RCC 7860 (cell line): ENCODE results near the gene NEK6.

Experiments
- DNase-seq: peaks from one replicate; pipeline ENCODE4 v3.0.0-alpha.2; 2015; ENCODE audit warnings: low spot score
- FAIRE-seq: peaks from 2 replicates; lab custom pipeline; 2012; peaks lifted over from hg19 to GRCh38; lab: Jason Lieb, UNC

Gene NEK6

DNA sequence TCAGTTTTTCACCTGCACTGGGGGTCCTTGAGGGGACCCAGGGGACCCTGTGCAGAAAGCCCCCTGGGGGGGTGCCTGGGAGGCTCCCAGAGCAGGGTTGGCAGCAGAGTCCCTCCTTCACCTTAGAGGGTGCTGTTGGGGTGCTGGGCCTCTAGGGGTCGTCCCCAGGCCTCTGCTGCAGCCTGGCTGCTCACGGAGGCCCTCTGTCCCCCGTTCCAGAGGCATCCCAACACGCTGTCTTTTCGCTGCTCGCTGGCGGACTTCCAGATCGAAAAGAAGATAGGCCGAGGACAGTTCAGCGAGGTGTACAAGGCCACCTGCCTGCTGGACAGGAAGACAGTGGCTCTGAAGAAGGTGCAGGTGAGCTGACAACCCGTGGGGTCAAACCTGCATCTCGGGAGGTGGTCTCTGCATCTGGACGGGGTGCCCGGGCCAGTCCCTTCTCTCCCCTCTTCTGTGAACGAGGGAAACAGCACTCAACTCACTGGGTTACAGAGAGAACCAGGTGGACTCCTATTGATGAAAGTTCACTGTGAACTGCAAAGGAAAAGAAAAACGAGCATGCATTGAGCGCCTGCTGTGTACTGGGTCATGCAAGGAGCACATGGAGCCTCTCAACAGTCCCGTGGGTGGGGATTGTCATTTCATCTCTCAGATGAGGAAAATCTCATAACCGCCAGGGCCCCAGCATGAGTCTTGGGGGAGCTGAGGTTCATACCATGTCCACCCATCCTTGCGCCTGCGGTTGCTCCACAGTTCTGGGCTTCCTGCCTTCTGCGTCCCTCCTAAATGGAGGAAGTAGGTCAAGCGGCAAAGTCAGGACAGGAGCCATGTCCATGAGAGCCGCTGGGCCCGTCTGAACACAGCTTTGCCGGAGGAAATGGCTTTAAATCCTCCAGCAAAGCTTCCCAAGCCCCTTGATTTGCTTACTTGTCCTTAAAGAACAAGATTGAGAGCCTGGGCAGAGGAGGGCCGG is 54.8 kb downstream of the NEK6 start:
- DNase-seq (no peak), FAIRE-seq (no peak)

DNA sequence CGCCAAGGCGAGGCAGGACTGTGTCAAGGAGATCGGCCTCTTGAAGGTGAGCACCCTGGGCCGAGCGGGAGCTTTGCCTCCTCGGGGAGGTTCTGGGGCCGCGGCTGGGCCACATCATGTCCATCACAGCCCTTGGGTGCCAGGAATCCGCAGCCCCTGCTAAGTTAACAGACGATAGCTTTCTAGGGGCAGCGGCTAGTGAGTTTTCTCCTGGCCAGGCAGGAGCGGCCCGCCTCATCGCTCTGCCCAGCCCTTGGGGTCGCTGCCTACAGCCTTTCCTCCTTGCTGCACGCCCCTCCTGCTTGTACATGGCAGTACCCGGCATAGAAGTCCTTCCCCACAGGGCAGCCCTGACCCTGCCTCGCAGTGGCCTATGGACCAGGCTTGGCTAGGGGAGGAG is 56.2 kb downstream of the NEK6 start:
- DNase-seq (no peak), FAIRE-seq (no peak)

DNA sequence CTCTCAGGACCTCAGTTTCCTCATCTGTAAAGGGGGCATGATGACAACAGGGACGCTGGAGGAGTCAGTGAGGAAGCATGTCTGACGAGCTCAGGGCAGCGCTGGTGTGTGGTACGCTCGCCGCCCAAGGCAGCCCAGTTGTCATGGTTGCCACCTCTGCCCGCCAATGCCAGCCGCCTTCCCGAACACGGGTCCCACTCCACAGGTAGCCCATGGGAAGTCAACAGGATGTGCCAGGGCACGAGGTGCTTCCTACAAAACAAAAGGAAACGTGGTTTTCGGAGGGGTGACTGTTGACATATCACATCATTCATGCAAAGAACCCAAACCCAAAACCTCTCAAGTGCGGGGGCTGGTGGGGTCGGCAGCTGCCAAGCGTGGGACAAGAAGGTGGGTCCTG is 58.1 kb downstream of the NEK6 start:
- no peak for FAIRE-seq
- DNase-seq = no peak

DNA sequence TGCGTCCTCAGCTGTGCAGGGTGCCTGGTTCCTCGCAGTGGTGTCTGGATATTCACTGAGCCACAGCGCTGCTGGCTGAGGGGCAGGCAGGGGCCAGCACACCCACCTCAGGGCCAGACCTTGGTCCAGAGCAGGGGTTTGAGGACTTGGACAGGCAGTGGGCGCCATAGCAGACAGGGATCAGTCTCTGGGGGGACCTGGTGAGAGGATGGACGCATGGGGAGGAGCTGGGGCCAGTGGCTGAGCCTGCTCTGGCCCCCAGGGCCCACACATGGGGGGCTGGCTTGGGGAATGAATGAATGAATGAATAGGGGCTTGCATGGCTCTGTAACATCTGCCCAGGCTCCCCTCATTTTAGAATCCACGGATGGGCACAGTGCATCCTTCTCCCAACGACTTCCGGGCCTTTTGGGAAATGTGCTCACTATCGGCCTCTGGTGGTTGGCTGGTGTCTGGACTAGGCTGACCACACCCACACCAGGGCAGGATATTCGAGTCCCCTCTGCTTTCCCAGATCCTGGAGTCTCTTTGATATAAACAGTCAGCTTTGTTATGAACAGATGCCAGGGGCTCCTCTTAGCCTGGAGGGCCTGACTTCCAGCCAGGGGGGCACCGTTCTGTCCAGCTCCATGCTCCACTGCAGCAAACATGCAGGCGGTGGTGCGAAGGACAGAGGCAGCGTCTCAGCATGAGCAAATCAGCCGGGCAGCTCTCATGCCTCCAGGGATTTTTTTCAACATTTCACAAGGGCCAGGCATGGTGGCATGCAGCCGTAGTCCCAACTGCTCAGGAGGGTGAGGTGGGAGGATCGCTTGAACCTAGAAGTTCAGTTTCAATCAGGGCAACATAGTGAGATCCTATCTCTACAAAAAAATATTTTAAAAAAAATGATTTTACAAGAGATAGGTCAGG is 62.6 kb downstream of the NEK6 start:
- peak; percentile 42 for DNase-seq
- FAIRE-seq = no peak

DNA sequence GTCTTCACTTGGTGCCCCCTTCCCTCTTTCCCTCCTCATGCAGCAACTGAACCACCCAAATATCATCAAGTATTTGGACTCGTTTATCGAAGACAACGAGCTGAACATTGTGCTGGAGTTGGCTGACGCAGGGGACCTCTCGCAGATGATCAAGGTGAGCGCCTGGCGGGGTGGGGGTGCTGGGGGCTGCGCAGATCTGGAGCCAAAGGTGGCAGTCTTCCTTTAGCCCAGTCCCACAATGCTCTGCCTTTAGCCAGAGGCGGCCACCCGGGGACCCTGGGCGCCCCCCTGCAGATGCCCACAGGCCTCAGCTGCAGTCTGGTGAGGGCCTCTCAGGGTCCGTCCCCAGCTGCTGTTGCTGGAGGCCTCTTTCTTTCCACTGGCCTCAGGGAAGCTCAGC is 63.7 kb downstream of the NEK6 start:
- no peak for DNase-seq
- no peak for FAIRE-seq

DNA sequence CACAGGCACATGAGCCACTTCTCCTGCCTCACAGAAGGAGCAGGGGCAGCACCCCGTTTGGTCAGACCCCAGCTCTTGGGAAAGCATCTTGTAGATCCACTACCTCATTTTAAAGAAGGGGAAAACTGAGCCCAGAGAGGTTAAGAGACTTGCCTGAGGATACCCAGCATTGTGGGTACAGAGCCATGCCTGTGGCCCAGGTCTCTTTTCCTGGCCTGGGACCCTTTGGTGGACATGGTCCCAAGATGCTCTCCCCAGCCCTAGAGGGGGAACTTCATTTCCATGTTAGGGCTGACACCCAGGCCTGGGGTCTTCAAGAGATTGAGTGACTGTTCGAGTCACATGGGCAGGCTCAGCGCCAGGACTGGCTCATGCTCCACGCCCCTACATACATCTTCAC is 64.2 kb downstream of the NEK6 start:
- FAIRE-seq = no peak
- no peak for DNase-seq

DNA sequence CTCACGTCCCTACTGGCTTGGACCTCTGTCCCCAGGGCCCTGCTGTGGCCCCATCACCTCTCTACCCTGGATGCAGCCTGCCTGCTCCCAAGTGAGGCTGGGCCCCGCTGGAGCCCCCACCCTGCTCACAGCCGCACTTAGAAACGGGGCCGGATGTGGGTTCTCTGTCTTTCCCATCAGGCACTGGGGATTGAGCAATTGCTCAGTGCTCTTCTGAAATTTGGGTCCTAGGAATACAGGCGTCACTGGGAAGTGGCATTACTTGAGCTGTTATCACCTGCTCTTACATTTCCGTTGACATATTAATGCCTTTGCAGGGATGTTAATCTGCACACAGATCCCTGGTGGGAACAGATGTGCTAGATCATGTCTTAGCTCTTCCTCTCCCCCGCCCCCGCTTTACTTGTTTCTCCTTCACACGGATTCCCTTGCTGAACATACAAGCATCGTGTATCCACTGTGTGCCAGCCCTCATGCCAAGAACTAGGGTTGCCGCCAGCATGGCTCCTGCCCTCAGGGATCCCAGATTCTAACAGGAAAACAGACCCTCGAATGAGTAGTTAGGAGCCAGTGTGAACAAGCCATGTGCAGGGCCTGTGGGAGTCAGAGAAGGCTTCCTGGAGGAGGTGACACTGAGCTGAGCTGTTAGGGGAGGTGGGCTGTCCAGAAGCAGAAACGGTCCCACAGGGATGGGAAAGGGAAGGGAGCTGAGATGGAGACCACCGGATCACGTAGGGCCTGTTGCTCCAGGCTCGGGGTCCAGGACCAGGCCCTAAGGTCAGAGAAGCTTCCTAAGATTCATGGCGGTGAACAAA is 65.1 kb downstream of the NEK6 start:
- DNase-seq (no peak), FAIRE-seq (no peak)

DNA sequence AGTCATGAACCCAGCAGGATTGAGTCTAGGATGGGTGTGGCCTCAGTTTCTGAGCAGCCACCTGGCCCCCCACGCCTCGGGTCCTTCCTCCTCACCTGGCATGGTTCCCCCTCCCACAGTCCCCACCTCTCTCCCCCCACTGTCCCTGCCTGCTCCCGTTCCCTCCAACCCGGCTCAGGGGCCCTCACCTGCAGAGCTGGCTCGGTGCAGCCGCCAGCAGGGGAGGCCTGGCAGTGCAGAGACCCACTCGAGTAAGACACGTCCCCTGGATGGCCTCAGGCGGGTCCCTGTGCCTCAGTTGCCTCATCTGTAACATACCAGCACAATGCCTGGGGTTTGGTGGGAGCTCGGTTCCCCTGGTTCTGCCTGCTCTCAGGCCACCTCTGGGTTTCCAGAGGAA is 66.2 kb downstream of the NEK6 start:
- FAIRE-seq = no peak
- no peak for DNase-seq

DNA sequence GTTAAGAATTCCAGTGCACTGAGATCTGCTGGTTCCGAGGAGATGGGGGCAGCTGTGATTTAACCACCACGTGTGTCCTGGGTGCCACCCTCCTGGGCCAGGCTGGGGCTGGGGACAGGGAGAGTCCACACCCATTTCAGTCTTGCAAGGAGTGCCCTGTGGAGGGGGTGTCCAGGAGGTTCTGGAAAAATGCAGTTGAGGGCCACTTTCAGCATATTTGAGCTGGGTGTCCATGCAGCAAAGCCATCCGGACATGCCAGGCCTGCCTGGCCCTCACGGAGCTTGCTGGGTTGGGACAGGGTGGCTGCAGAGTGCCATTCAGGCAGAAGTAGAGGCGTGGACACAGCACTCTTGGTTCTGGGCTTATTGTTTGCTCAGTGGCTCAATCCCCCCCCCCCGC is 68.1 kb downstream of the NEK6 start:
- FAIRE-seq (no peak), DNase-seq (no peak)

DNA sequence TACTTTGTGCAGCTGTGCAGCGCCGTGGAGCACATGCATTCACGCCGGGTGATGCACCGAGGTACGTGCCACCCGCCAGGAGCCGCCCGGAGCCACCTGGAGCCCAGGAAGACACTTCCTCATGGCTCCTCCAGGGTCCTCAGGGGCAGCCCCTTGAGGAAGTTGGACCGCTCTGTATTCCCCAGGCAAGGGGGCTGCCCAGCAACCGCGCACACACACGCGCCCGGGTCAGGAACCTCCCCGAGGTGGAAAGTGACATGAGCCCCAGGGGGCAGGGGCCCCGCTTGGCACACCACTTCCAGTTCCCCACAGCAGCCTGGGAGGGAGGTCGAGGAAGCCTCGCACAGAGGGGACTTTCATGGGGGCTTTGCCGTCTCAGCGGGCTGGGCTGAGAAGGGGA is 68.6 kb downstream of the NEK6 start:
- FAIRE-seq (no peak), DNase-seq (no peak)

DNA sequence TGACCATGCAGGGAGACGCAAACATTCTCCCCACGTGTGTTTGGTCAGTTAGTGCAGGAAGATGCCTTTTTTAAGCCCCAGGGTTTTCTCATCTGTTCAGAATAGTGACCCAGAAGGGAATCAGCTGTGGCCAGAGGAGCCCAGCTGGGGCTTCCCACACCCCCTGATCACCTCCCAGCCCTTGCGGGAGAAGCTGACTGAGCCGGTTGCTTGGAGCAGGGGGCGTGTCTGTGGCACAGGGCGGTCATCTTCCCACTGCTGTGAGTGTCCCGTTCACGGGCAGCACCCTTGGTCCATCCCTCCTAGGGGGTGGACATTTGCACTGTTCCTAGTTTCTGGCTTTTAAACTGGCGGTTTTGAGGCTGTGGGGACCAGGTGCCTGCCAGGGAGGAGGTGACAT is 69.7 kb downstream of the NEK6 start:
- no peak for FAIRE-seq
- no peak for DNase-seq

DNA sequence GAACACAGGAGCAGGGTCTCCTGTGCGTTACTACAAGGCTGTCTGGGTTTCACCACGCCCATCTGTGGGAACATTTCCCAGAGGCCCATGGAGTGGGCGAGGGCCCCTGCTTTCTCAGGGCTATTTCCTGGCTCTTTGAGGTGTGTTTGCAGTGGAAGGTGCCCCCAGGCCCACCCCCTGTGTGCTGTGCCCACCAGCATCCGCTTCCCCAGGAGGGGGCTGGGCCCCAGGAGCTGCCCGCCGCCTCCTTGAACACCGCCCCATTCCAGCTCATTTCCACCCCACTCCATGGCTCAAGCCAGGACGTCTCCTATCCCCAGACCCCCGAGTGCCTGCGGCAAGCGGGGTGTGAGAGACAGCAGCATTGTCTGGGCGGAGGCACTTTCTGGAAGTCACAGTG is 70.5 kb downstream of the NEK6 start:
- DNase-seq (no peak), FAIRE-seq (no peak)

DNA sequence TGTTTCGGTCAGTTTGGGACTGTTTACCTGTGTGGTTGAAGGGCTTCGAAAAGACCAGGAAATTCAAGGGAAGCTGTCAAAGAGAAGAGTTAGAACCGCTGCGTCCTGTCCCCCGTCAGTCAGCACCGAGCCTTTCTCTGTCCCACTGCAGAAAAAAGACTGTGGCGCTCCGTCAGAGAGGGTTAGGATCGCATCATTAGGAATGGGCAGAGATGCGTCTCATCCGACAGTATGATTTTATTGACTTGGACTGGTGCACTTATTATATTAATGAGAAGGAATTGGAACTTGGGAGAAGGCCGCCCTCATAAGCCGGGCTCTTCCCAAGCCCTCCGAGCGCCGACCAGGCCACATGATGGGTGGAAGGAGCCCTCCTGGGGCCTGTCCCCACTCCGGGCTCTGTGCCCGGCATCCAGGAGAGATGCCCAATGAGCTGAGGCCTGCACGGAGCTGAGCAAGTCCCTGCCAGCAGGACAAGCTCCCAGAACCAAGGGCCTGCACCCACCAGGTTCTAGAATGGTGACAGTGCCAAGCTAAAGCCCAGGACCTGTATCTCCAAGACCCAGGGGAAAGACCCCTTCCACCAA is 71.5 kb downstream of the NEK6 start:
- no peak for FAIRE-seq
- no peak for DNase-seq

DNA sequence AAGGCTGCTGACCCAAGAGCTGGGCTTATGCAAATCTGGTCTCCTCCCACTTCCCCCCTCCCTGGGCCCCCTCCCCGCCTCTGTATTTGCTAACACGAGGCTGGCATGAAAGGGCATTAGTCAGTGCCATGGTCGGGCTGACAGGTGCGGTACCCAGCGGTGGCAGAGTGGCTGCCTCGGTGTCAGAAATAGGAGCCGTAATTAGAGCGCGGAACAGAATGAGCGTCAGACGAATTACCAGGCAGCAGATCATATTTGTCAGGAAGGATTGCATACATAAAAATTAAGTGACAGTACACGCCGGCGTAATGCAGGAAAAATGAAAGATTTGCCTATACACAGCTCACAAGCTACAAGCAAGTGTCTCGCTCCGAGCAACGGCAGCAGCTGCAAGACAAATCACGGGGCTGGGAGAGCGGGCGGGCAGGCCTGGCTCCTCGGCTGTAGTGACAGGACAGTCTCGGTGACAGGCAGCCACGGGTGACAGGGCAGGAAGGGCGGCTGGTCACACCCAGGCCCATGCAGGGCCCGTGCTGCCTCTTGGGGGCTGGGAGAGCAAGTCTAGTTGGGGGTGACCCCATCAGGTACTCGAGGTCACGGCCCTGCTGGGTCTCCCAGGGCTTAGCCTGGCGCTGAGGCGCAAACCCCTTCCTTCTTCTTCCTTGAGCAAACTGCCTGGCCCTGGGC is 72.4 kb downstream of the NEK6 start:
- DNase-seq (no peak), FAIRE-seq (no peak)

DNA sequence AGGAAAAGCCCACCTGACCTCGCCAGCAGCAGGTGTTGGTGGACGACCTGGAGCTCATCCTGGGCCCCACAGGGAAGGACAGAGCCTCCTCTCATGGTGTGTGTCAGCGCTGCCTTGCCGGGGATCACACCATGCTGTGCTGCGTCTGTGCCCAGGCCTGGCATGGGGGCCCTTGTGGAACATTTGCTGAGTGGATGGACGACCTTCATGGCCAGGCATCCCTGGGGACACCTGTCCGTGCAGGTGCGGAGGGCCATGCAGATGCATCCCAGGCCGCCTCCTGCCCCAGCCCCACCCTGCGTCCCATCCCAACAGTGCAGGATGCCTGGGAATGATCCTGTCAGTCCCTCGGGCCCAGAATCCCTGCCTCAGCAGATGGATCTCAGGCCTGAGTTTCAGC is 73.8 kb downstream of the NEK6 start:
- DNase-seq (no peak), FAIRE-seq (no peak)

DNA sequence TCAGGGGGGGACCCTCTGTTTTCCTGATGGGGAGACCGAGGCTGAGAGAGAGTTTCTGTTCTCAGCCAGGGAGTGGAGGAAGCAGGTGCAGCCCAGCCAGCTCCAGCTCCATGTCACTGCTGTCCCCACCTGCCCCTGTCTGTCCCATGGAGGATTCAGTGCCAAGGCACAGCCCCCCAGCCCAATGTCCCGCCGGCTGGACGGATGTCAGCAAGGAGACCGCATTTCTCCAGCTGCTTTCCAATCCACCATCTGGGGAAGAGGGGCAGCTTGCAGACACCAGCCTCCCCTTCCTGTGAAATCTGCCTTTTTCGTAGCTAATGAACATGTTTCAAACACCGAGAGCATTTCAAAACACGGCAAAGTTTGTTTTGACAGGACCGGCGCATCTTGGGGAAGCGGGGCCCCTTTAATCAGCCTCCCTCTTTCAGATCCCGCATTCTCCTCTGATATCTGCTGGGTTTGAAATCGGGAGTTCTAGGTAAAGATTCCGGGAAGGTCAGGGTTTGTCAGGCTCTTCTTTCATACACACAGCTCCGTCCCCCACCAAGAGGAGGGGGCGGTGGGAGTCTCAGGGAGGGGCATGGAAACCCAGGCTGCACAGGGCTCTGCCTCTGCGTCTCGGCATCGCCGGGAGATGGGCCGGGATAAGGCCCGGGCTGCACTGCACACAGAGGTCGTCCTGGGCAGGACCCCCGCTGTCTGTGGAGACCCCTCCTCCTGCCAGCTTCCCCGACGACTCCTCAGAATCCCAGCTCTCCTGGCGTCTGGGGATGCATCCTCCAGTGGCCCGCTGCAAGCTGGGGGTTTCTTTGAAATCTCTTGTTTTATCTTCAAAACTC is 74.8 kb downstream of the NEK6 start:
- no peak for FAIRE-seq

DNA sequence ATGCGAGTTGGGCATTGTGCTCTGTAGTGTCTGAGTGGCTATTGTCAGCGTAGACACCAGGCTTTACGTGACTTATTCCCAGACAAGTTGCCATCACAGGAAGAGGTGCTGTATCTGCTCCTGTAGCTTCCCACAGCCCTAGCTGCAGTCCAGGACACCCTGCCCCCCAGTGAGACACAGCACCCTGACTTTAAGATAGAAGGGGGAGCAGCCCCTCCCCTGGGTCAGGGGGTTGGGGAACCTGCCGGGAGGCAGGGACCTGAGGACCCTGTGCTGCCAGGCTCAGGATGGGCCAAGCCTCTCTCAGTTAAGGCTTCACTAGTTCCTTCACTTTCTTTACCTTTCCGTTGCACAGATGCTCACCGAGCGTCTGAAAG is 75.4 kb downstream of the NEK6 start:
- no peak for DNase-seq
- FAIRE-seq = no peak

More for the DNA sequence above, 74.8 kb downstream of the NEK6 start:
- no peak for DNase-seq

DNA sequence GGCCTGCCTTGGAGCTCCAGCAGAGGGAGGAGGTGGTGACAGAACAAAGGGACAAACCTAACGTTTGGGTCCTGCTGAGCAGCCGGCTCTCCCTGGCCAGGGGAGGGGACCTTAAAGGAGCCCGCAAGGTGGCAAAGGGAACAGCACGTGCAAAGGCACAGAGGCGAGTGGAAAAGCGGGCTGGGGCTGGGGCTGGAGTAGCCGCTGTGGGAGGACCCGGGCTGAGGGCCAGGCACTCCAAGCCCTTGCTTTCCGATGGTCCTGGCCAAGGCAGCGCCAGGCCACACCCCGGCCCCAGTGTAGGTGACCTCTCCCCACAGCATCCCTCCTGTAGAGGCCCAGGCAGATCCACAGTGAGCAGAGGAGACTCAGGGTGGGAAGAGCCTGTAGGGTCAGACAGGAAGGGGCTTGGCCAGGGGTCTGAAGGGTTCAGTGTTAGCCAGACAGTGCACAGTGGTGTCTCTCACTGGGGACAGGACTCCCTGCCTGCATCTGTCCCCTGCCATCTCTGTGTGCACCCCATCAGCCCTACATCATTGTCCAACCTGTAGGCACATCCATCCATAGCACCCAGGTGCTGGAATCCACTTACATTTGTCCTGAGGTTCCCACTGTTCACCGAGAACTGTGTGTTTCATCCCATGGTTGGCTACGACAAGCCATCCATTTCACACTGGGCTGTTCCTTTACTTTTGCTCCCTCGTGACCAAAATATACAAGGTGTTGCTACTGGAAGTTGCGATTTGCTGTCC is 77.0 kb downstream of the NEK6 start:
- no peak for FAIRE-seq
- DNase-seq = no peak
